Astrocyte (in vitro differentiated cells and primary cell): ENCODE data around the gene MMP17.

Experiments used
- EZH2 ChIP-seq: IDR thresholded peaks from 2 replicates; pipeline ENCODE4 v1.6.1; 2012; ENCODE audit warnings: mild to moderate bottlenecking, low read length, inconsistent platforms; ENCODE audit not compliant: insufficient read depth
- TF ChIP-seq, protein P1 (sequence below): IDR thresholded peaks from 2 replicates; pipeline ENCODE4 v1.5.1; 2011; ENCODE audit warnings: low read depth, mild to moderate bottlenecking, inconsistent platforms, low read length, moderate library complexity; ENCODE audit not compliant: insufficient read depth

GRCh38 chr12:131826097-131826928 lies 1.9 kb upstream of the MMP17 start:
- TF ChIP-seq, protein P1, sequence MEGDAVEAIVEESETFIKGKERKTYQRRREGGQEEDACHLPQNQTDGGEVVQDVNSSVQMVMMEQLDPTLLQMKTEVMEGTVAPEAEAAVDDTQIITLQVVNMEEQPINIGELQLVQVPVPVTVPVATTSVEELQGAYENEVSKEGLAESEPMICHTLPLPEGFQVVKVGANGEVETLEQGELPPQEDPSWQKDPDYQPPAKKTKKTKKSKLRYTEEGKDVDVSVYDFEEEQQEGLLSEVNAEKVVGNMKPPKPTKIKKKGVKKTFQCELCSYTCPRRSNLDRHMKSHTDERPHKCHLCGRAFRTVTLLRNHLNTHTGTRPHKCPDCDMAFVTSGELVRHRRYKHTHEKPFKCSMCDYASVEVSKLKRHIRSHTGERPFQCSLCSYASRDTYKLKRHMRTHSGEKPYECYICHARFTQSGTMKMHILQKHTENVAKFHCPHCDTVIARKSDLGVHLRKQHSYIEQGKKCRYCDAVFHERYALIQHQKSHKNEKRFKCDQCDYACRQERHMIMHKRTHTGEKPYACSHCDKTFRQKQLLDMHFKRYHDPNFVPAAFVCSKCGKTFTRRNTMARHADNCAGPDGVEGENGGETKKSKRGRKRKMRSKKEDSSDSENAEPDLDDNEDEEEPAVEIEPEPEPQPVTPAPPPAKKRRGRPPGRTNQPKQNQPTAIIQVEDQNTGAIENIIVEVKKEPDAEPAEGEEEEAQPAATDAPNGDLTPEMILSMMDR: no peak
- TF ChIP-seq EZH2: no peak
